IMR-90 (cell line): Measurements from ENCODE around the gene ALS2CL. TPM values are rescaled to one million over a fixed set of nuclear protein-coding genes. Genes with fewer than 3 reads are reported as not detected.
A peak's percentile ranks its signal among the peaks of the same experiment; 100 is the strongest.

Source experiments
- ATAC-seq: fragments of 200-7000 bp; cut with Tn5 transposase; 2 replicates; pipeline ENCODE4 v1.9.1; 2020; ENCODE audit warnings: low read depth, mild to moderate bottlenecking, moderate library complexity
- BruUV-seq: library from RNA; stranded (reverse); fragments of 400-500 nt; replicated peaks from 2 replicates; lab custom pipeline; 2021; lab: Mats Ljungman, UMichigan
- CTCF ChIA-PET: fragments of 300-600 bp; formaldehyde crosslinking; extraction: SDS; loops from one replicate; lab custom pipeline; 2021; ENCODE audit warnings: antibody characterized with exemption; lab: Yijun Ruan, JAX
- POLR2A ChIA-PET: fragments of 300-600 bp; sonication (Branson Sonifier 250); formaldehyde crosslinking; loops from one replicate; lab custom pipeline; 2022; ENCODE audit warnings: antibody characterized with exemption; ENCODE audit not compliant: unreplicated experiment; lab: Charles Lee
- DNase-seq: peaks from one replicate; pipeline ENCODE4 v3.0.0; 2013
- H2AFZ ChIP-seq: replicated peaks from 2 replicates; pipeline ENCODE3; 2013; ENCODE audit warnings: low read length, mild to moderate bottlenecking; ENCODE audit not compliant: poor library complexity
- H2AK5ac ChIP-seq: 2 replicates; pipeline ENCODE4 v1.6.1; 2013; ENCODE audit warnings: low read depth, low read length, inconsistent platforms
- H2AK9ac ChIP-seq: replicated peaks from 2 replicates; pipeline ENCODE3; 2013; ENCODE audit warnings: mild to moderate bottlenecking, low read depth, low read length, moderate library complexity; ENCODE audit not compliant: poor library complexity
- H2BK120ac ChIP-seq: 2 replicates; pipeline ENCODE4 v1.6.1; 2013; ENCODE audit warnings: low read depth, low read length, inconsistent platforms
- H2BK15ac ChIP-seq: 3 replicates; pipeline ENCODE4 v1.6.1; 2013; ENCODE audit warnings: low read depth, low read length, inconsistent platforms
- H2BK20ac ChIP-seq: 2 replicates; pipeline ENCODE4 v1.6.1; 2013; ENCODE audit warnings: low read depth, mild to moderate bottlenecking, inconsistent platforms, low read length, moderate library complexity
- H2BK5ac ChIP-seq: 2 replicates; pipeline ENCODE4 v1.6.1; 2013; ENCODE audit warnings: mild to moderate bottlenecking, low read depth, low read length, inconsistent platforms; ENCODE audit not compliant: poor library complexity, severe bottlenecking
- H3K14ac ChIP-seq: replicated peaks from 2 replicates; pipeline ENCODE4 v1.6.1; 2013; ENCODE audit warnings: low read depth, low read length, inconsistent platforms
- H3K18ac ChIP-seq: 2 replicates; pipeline ENCODE4 v1.6.1; 2013; ENCODE audit warnings: low read depth, low read length, control low read depth
- H3K23ac ChIP-seq: 2 replicates; pipeline ENCODE4 v1.6.1; 2013; ENCODE audit warnings: low read depth, low read length, inconsistent platforms
- H3K27ac ChIP-seq: 2 replicates; pipeline ENCODE4 v1.5.1; 2013; ENCODE audit warnings: mild to moderate bottlenecking, control low read depth, low read length; ENCODE audit not compliant: insufficient read depth
- H3K27me3 ChIP-seq: 2 replicates; pipeline ENCODE4 v1.6.1; 2013; ENCODE audit warnings: low read length; ENCODE audit not compliant: control insufficient read depth, insufficient read depth
- H3K36me3 ChIP-seq: 2 replicates; pipeline ENCODE4 v1.6.1; 2013; ENCODE audit warnings: low read length, mixed read lengths; ENCODE audit not compliant: control insufficient read depth, insufficient read depth
- H3K4ac ChIP-seq: 2 replicates; pipeline ENCODE4 v1.6.1; 2013; ENCODE audit warnings: low read depth, low read length, inconsistent platforms
- H3K4me1 ChIP-seq: 2 replicates; pipeline ENCODE4 v1.6.1; 2013; ENCODE audit warnings: low read length, mixed read lengths; ENCODE audit not compliant: control insufficient read depth, insufficient read depth
- H3K4me2 ChIP-seq: 2 replicates; pipeline ENCODE4 v1.6.1; 2013; ENCODE audit warnings: low read depth, mild to moderate bottlenecking, control low read depth, low read length, moderate library complexity
- H3K4me3 ChIP-seq: 2 replicates; pipeline ENCODE4 v1.5.1; 2013; ENCODE audit warnings: low read depth, mild to moderate bottlenecking, control low read depth, low read length, moderate library complexity; ENCODE audit not compliant: insufficient read depth
- H3K56ac ChIP-seq: 2 replicates; pipeline ENCODE4 v1.6.1; 2013; ENCODE audit warnings: low read length, inconsistent platforms; ENCODE audit not compliant: insufficient read depth; ENCODE audit errors: extremely low read depth
- H3K79me1 ChIP-seq, 2 experiments: 2 replicates each; pipeline ENCODE4 v1.6.1; 2013; ENCODE audit warnings: low read length in 2 of 2, inconsistent platforms in 1 of 2, low read depth in 1 of 2
- H3K9ac ChIP-seq: 2 replicates; pipeline ENCODE4 v1.6.1; 2013; ENCODE audit warnings: low read depth, low read length, control low read depth
- H3K9me1 ChIP-seq: 2 replicates; pipeline ENCODE4 v1.6.1; 2013; ENCODE audit warnings: low read length, inconsistent platforms; ENCODE audit not compliant: insufficient read depth
- H3K9me3 ChIP-seq: 2 replicates; pipeline ENCODE4 v1.6.1; 2013; ENCODE audit warnings: low read length; ENCODE audit not compliant: control insufficient read depth, insufficient read depth
- H4K20me1 ChIP-seq: 2 replicates; pipeline ENCODE4 v1.6.1; 2013; ENCODE audit warnings: low read length, inconsistent platforms; ENCODE audit not compliant: insufficient read depth
- H4K5ac ChIP-seq: 2 replicates; pipeline ENCODE4 v1.6.1; 2013; ENCODE audit warnings: mild to moderate bottlenecking, low read depth, low read length, control low read depth
- H4K8ac ChIP-seq, 2 experiments: 2 replicates each; pipeline ENCODE4 v1.6.1; 2013; ENCODE audit warnings: low read depth in 2 of 2, low read length in 2 of 2, control low read depth in 1 of 2, inconsistent platforms in 1 of 2
- H4K91ac ChIP-seq: 2 replicates; pipeline ENCODE4 v1.6.1; 2013; ENCODE audit warnings: low read depth, low read length, inconsistent platforms; ENCODE audit not compliant: insufficient read depth
- CEBPB ChIP-seq: IDR thresholded peaks from 2 replicates; pipeline ENCODE4 v1.6.1; 2012; ENCODE audit warnings: low read depth, low read length, improper control_type of control experiment
- CHD1 ChIP-seq: IDR thresholded peaks from 2 replicates; pipeline ENCODE4 v1.6.1; 2012; ENCODE audit warnings: low read depth, low read length, improper control_type of control experiment
- FOS ChIP-seq: fragments of 150-350 bp; IDR thresholded peaks from 2 replicates; pipeline ENCODE4 v1.6.1; 2016; ENCODE audit warnings: low read depth, low read length
- MAFK ChIP-seq: IDR thresholded peaks from 2 replicates; pipeline ENCODE4 v1.6.1; 2012; ENCODE audit warnings: low read depth, low read length, improper control_type of control experiment
- MAZ ChIP-seq: IDR thresholded peaks from 2 replicates; pipeline ENCODE4 v1.6.1; 2012; ENCODE audit warnings: low read depth, mild to moderate bottlenecking, low read length, improper control_type of control experiment, moderate library complexity, borderline replicate concordance
- MXI1 ChIP-seq: IDR thresholded peaks from 2 replicates; pipeline ENCODE4 v1.6.1; 2012; ENCODE audit warnings: low read depth, mild to moderate bottlenecking, low read length, moderate library complexity, borderline replicate concordance
- RAD21 ChIP-seq: IDR thresholded peaks from 2 replicates; pipeline ENCODE4 v1.6.1; 2012; ENCODE audit warnings: low read length, improper control_type of control experiment
- RCOR1 ChIP-seq: IDR thresholded peaks from 2 replicates; pipeline ENCODE4 v1.6.1; 2012; ENCODE audit warnings: mild to moderate bottlenecking, low read length, improper control_type of control experiment; ENCODE audit not compliant: insufficient replicate concordance
- RFX5 ChIP-seq: IDR thresholded peaks from 2 replicates; pipeline ENCODE4 v1.8.0; 2012; ENCODE audit warnings: low read depth, mild to moderate bottlenecking, low read length, moderate library complexity
- SMC3 ChIP-seq: fragments of 150-350 bp; IDR thresholded peaks from 2 replicates; pipeline ENCODE4 v1.6.1; 2016; ENCODE audit warnings: low read depth, mild to moderate bottlenecking, antibody characterized with exemption, low read length, moderate library complexity
- WGBS, 2 experiments: methylation state at CpG; one replicate each; pipeline versions ENCODE4 v1.1.5 to v1.1.7; 2013; ENCODE audit warnings: missing lambda C conversion rate in 2 of 2; ENCODE audit not compliant: insufficient read length in 1 of 2; ENCODE audit errors: extremely low coverage in 2 of 2; 5-methylcytosine and 5-hydroxymethylcytosine counted together
- dilution Hi-C: fragments of 300-500 bp; cut with HindIII; formaldehyde crosslinking; loops from one replicate; pipeline ENCODE4 v1.14.3; 2018; ENCODE audit warnings: low sequenced_read_pairs; ENCODE audit not compliant: unreplicated experiment
- in situ Hi-C: fragments of 300-500 bp; cut with MboI; formaldehyde crosslinking; loops from 3 replicates; pipeline ENCODE4 v1.14.3; 2019; ENCODE audit warnings: low sequenced_read_pairs, inconsistent platforms, mixed read lengths
- intact Hi-C: fragments of 100-400 bp; cut with micrococcal nuclease; formaldehyde crosslinking; loops from 2 replicates; pipeline ENCODE4 v1.10.0; 2022
- polyA plus RNA-seq, 3 experiments: library from polyadenylated mRNA; depleted of rRNA; stranded (reverse); fragments of >200 nt; gene quantifications; 2 replicates each; pipeline ENCODE4 v1.2.3, GENCODE V29; 2012; ENCODE audit warnings: low replicate concordance in 1 of 3
- total RNA-seq: library from RNA; depleted of rRNA; stranded (reverse); fragments of >200 nt; gene quantifications from 2 replicates; pipeline ENCODE4 v1.2.3, GENCODE V29; 2012
- TF ChIP-seq, protein P1 (sequence below): fragments of 150-350 bp; IDR thresholded peaks from 2 replicates; pipeline ENCODE4 v1.6.1; 2017; ENCODE audit warnings: mild to moderate bottlenecking, antibody characterized with exemption, low read length, low read depth
- TF ChIP-seq, protein P2 (sequence below): fragments of 150-350 bp; IDR thresholded peaks from 2 replicates; pipeline ENCODE4 v1.6.1; 2016; ENCODE audit warnings: low read depth, mild to moderate bottlenecking, low read length, moderate library complexity, borderline replicate concordance
- TF ChIP-seq, protein P3 (sequence below): conservative IDR thresholded peaks from 2 replicates; pipeline ENCODE4 v1.5.1; 2012; ENCODE audit warnings: mild to moderate bottlenecking, low read depth, low read length, improper control_type of control experiment

The ALS2CL gene
- total and polyA plus RNA-seq, 2 of the 4 experiments (the other 2 are of a cell fraction), result 2.2 to 4.8 TPM

GRCh38 chr3:46619845-46620778 is 73.4 kb downstream of the ALS2CL start:
- CTCF ChIA-PET, result interaction anchor here (0.9 kb wide), 1 partner anchor 10 kb away, joined by 4 read pairs; no protein-coding TSS in a partner anchor
- no peak overlapping the region for H3K18ac ChIP-seq
- no peak overlapping the region for H3K9ac ChIP-seq
- H3K9me1 ChIP-seq, result no peaks in the 10 kb centered on the region; the same call in 1 of the 2 replicates
- no peaks in the 10 kb centered on the region for H3K9me3 ChIP-seq
- H4K8ac ChIP-seq, result no peak overlapping the region
- no peak overlapping the region for H2BK20ac ChIP-seq
- H4K5ac ChIP-seq, result no peak overlapping the region
- DNase-seq, result no peak
- H3K4me2 ChIP-seq, result no peak overlapping the region
- BruUV-seq, result no TSS peak
- H4K20me1 ChIP-seq, result no peaks in the 10 kb centered on the region
- H3K4ac ChIP-seq, result no peak overlapping the region
- H3K79me1 ChIP-seq, result no peaks in the 10 kb centered on the region
- H2BK120ac ChIP-seq, result no peak overlapping the region
- no peak overlapping the region for H3K23ac ChIP-seq
- no peak overlapping the region for H3K4me3 ChIP-seq
- 88% methylated on average over 1 of the region's 8 CpGs; no CpG with 5 or more reads in 1 of the 2 experiments for WGBS, 2 experiments
- H2BK15ac ChIP-seq, result no peak overlapping the region
- H2AK9ac ChIP-seq, result no peak overlapping the region
- H3K27me3 ChIP-seq, result peaks cover 30% of the 10 kb centered on the region
- no peak overlapping the region for H3K56ac ChIP-seq
- H3K14ac ChIP-seq, result no peak overlapping the region
- H2BK5ac ChIP-seq, result no peak overlapping the region
- H3K4me1 ChIP-seq, result peaks cover 2% of the 10 kb centered on the region; the same call in 1 of the 2 replicates
- H2AK5ac ChIP-seq, result no peak overlapping the region
- in situ Hi-C loops, result no loop called here
- intact Hi-C loops, result no loop called here
- POLR2A ChIA-PET, result interaction anchor here (0.5 kb wide), 1 partner anchor 262 kb away, joined by 3 read pairs; no protein-coding TSS in a partner anchor
- peak; percentile 62; the same call in 1 of the 2 replicates for ATAC-seq
- no peaks in the 10 kb centered on the region for H3K36me3 ChIP-seq
- H2AFZ ChIP-seq, result no peak overlapping the region
- H3K27ac ChIP-seq, result no peak overlapping the region
- no peak overlapping the region for H4K91ac ChIP-seq
- dilution Hi-C loops, result no loop called here
- TF ChIP-seq, protein P1, sequence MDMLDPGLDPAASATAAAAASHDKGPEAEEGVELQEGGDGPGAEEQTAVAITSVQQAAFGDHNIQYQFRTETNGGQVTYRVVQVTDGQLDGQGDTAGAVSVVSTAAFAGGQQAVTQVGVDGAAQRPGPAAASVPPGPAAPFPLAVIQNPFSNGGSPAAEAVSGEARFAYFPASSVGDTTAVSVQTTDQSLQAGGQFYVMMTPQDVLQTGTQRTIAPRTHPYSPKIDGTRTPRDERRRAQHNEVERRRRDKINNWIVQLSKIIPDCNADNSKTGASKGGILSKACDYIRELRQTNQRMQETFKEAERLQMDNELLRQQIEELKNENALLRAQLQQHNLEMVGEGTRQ, result no peak
- no peak for TF ChIP-seq CEBPB
- TF ChIP-seq RCOR1, result no peak
- TF ChIP-seq MAFK, result no peak
- no peak for TF ChIP-seq RFX5
- no peak for TF ChIP-seq SMC3
- TF ChIP-seq, protein P2, sequence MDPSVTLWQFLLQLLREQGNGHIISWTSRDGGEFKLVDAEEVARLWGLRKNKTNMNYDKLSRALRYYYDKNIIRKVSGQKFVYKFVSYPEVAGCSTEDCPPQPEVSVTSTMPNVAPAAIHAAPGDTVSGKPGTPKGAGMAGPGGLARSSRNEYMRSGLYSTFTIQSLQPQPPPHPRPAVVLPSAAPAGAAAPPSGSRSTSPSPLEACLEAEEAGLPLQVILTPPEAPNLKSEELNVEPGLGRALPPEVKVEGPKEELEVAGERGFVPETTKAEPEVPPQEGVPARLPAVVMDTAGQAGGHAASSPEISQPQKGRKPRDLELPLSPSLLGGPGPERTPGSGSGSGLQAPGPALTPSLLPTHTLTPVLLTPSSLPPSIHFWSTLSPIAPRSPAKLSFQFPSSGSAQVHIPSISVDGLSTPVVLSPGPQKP, result no peak
- TF ChIP-seq FOS, result no peak
- no peak for TF ChIP-seq CHD1
- TF ChIP-seq, protein P3, sequence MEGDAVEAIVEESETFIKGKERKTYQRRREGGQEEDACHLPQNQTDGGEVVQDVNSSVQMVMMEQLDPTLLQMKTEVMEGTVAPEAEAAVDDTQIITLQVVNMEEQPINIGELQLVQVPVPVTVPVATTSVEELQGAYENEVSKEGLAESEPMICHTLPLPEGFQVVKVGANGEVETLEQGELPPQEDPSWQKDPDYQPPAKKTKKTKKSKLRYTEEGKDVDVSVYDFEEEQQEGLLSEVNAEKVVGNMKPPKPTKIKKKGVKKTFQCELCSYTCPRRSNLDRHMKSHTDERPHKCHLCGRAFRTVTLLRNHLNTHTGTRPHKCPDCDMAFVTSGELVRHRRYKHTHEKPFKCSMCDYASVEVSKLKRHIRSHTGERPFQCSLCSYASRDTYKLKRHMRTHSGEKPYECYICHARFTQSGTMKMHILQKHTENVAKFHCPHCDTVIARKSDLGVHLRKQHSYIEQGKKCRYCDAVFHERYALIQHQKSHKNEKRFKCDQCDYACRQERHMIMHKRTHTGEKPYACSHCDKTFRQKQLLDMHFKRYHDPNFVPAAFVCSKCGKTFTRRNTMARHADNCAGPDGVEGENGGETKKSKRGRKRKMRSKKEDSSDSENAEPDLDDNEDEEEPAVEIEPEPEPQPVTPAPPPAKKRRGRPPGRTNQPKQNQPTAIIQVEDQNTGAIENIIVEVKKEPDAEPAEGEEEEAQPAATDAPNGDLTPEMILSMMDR, result no peak
- no peak for TF ChIP-seq MAZ
- no peak for TF ChIP-seq RAD21
- TF ChIP-seq MXI1, result no peak
